Activated CD4-positive, alpha-beta T cell treated with anti-CD3 and anti-CD28 coated beads for 24 hours (primary cell): ENCODE results near the gene USP31.

Experiments
- DNase-seq, 2 donors: peaks; one replicate each; pipeline ENCODE4 v3.0.0-alpha.2; 2020; ENCODE audit warnings: low read depth in 2 of 2

Gene USP31

DNA sequence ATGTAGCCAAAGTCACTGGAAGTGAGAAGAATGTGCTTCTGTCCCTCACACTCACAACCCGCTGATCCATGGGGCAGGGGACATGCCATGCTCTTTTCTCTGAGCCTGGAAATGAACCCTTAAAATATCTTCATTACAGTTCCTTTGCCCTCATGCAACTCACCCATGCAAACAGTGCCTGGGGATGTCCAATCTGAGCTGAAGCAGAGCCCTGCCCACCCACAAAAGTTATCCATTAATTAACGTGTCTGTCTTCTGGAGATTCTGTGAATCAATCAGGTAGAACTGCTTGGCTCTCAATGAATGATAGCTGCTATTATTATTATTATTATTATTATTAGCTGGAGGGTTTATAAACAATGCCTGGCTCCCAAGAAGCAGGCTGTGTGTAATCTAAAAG, 133.7 kb downstream of the USP31 start:
- DNase-seq, result no peak

DNA sequence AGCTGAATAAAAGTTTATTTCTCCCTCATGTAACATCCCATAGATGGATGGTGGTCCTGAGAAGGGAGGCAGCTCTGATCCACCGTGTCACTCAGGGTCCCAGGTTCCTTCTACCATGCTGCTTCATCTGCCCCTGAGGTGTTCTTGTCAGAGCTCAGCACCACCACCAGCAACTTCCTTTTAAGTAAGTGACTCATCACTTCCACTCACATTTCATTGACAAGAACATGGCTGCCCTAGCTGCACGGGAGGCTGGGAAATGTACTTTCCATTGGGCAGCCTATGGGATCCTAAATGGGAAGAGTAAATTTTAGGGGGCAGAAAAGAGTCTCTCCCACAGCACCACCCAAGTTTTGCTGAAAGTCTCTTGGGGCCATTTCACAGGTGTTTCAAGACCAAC, 134.7 kb downstream of the USP31 start:
- no peak for DNase-seq
